IMR-90 (cell line): ENCODE results near the gene DENND5A. TPM values are rescaled to one million over a fixed set of nuclear protein-coding genes. Genes with fewer than 3 reads are reported as not detected.

Experiments used
- ATAC-seq: fragments of 200-7000 bp; cut with Tn5 transposase; 2 replicates; pipeline ENCODE4 v1.9.1; 2020; ENCODE audit warnings: low read depth, mild to moderate bottlenecking, moderate library complexity
- BruUV-seq: library from RNA; stranded (reverse); fragments of 400-500 nt; replicated peaks from 2 replicates; lab custom pipeline; 2021; lab: Mats Ljungman, UMichigan
- CTCF ChIA-PET: fragments of 300-600 bp; formaldehyde crosslinking; extraction: SDS; loops from one replicate; lab custom pipeline; 2021; ENCODE audit warnings: antibody characterized with exemption; lab: Yijun Ruan, JAX
- POLR2A ChIA-PET: fragments of 300-600 bp; sonication (Branson Sonifier 250); formaldehyde crosslinking; loops from one replicate; lab custom pipeline; 2022; ENCODE audit warnings: antibody characterized with exemption; ENCODE audit not compliant: unreplicated experiment; lab: Charles Lee
- DNase-seq: peaks from one replicate; pipeline ENCODE4 v3.0.0; 2013
- H2AFZ ChIP-seq: replicated peaks from 2 replicates; pipeline ENCODE3; 2013; ENCODE audit warnings: low read length, mild to moderate bottlenecking; ENCODE audit not compliant: poor library complexity
- H2AK5ac ChIP-seq: 2 replicates; pipeline ENCODE4 v1.6.1; 2013; ENCODE audit warnings: low read depth, low read length, inconsistent platforms
- H2AK9ac ChIP-seq: replicated peaks from 2 replicates; pipeline ENCODE3; 2013; ENCODE audit warnings: mild to moderate bottlenecking, low read depth, low read length, moderate library complexity; ENCODE audit not compliant: poor library complexity
- H2BK120ac ChIP-seq: 2 replicates; pipeline ENCODE4 v1.6.1; 2013; ENCODE audit warnings: low read depth, low read length, inconsistent platforms
- H2BK15ac ChIP-seq: 3 replicates; pipeline ENCODE4 v1.6.1; 2013; ENCODE audit warnings: low read depth, low read length, inconsistent platforms
- H2BK20ac ChIP-seq: 2 replicates; pipeline ENCODE4 v1.6.1; 2013; ENCODE audit warnings: low read depth, mild to moderate bottlenecking, inconsistent platforms, low read length, moderate library complexity
- H2BK5ac ChIP-seq: 2 replicates; pipeline ENCODE4 v1.6.1; 2013; ENCODE audit warnings: mild to moderate bottlenecking, low read depth, low read length, inconsistent platforms; ENCODE audit not compliant: poor library complexity, severe bottlenecking
- H3K14ac ChIP-seq: replicated peaks from 2 replicates; pipeline ENCODE4 v1.6.1; 2013; ENCODE audit warnings: low read depth, low read length, inconsistent platforms
- H3K18ac ChIP-seq: 2 replicates; pipeline ENCODE4 v1.6.1; 2013; ENCODE audit warnings: low read depth, low read length, control low read depth
- H3K23ac ChIP-seq: 2 replicates; pipeline ENCODE4 v1.6.1; 2013; ENCODE audit warnings: low read depth, low read length, inconsistent platforms
- H3K27ac ChIP-seq: 2 replicates; pipeline ENCODE4 v1.5.1; 2013; ENCODE audit warnings: mild to moderate bottlenecking, control low read depth, low read length; ENCODE audit not compliant: insufficient read depth
- H3K27me3 ChIP-seq: 2 replicates; pipeline ENCODE4 v1.6.1; 2013; ENCODE audit warnings: low read length; ENCODE audit not compliant: control insufficient read depth, insufficient read depth
- H3K36me3 ChIP-seq: 2 replicates; pipeline ENCODE4 v1.6.1; 2013; ENCODE audit warnings: low read length, mixed read lengths; ENCODE audit not compliant: control insufficient read depth, insufficient read depth
- H3K4ac ChIP-seq: 2 replicates; pipeline ENCODE4 v1.6.1; 2013; ENCODE audit warnings: low read depth, low read length, inconsistent platforms
- H3K4me1 ChIP-seq: 2 replicates; pipeline ENCODE4 v1.6.1; 2013; ENCODE audit warnings: low read length, mixed read lengths; ENCODE audit not compliant: control insufficient read depth, insufficient read depth
- H3K4me2 ChIP-seq: 2 replicates; pipeline ENCODE4 v1.6.1; 2013; ENCODE audit warnings: low read depth, mild to moderate bottlenecking, control low read depth, low read length, moderate library complexity
- H3K4me3 ChIP-seq: 2 replicates; pipeline ENCODE4 v1.5.1; 2013; ENCODE audit warnings: low read depth, mild to moderate bottlenecking, control low read depth, low read length, moderate library complexity; ENCODE audit not compliant: insufficient read depth
- H3K56ac ChIP-seq: 2 replicates; pipeline ENCODE4 v1.6.1; 2013; ENCODE audit warnings: low read length, inconsistent platforms; ENCODE audit not compliant: insufficient read depth; ENCODE audit errors: extremely low read depth
- H3K79me1 ChIP-seq, 2 experiments: 2 replicates each; pipeline ENCODE4 v1.6.1; 2013; ENCODE audit warnings: low read length in 2 of 2, inconsistent platforms in 1 of 2, low read depth in 1 of 2
- H3K9ac ChIP-seq: 2 replicates; pipeline ENCODE4 v1.6.1; 2013; ENCODE audit warnings: low read depth, low read length, control low read depth
- H3K9me1 ChIP-seq: 2 replicates; pipeline ENCODE4 v1.6.1; 2013; ENCODE audit warnings: low read length, inconsistent platforms; ENCODE audit not compliant: insufficient read depth
- H3K9me3 ChIP-seq: 2 replicates; pipeline ENCODE4 v1.6.1; 2013; ENCODE audit warnings: low read length; ENCODE audit not compliant: control insufficient read depth, insufficient read depth
- H4K20me1 ChIP-seq: 2 replicates; pipeline ENCODE4 v1.6.1; 2013; ENCODE audit warnings: low read length, inconsistent platforms; ENCODE audit not compliant: insufficient read depth
- H4K5ac ChIP-seq: 2 replicates; pipeline ENCODE4 v1.6.1; 2013; ENCODE audit warnings: mild to moderate bottlenecking, low read depth, low read length, control low read depth
- H4K8ac ChIP-seq, 2 experiments: 2 replicates each; pipeline ENCODE4 v1.6.1; 2013; ENCODE audit warnings: low read depth in 2 of 2, low read length in 2 of 2, control low read depth in 1 of 2, inconsistent platforms in 1 of 2
- H4K91ac ChIP-seq: 2 replicates; pipeline ENCODE4 v1.6.1; 2013; ENCODE audit warnings: low read depth, low read length, inconsistent platforms; ENCODE audit not compliant: insufficient read depth
- BHLHE40 ChIP-seq: fragments of 150-350 bp; IDR thresholded peaks from 2 replicates; pipeline ENCODE4 v1.6.1; 2016; ENCODE audit warnings: mild to moderate bottlenecking, low read depth, low read length
- CEBPB ChIP-seq: IDR thresholded peaks from 2 replicates; pipeline ENCODE4 v1.6.1; 2012; ENCODE audit warnings: low read depth, low read length, improper control_type of control experiment
- MAFK ChIP-seq: IDR thresholded peaks from 2 replicates; pipeline ENCODE4 v1.6.1; 2012; ENCODE audit warnings: low read depth, low read length, improper control_type of control experiment
- MXI1 ChIP-seq: IDR thresholded peaks from 2 replicates; pipeline ENCODE4 v1.6.1; 2012; ENCODE audit warnings: low read depth, mild to moderate bottlenecking, low read length, moderate library complexity, borderline replicate concordance
- NFE2L2 ChIP-seq: fragments of 150-350 bp; IDR thresholded peaks from 2 replicates; pipeline ENCODE4 v1.6.1; 2016; ENCODE audit warnings: low read depth, mild to moderate bottlenecking, low read length
- POLR2A ChIP-seq: IDR thresholded peaks from 2 replicates; pipeline ENCODE4 v1.6.1; 2012; ENCODE audit warnings: mild to moderate bottlenecking, low read depth, low read length
- RCOR1 ChIP-seq: IDR thresholded peaks from 2 replicates; pipeline ENCODE4 v1.6.1; 2012; ENCODE audit warnings: mild to moderate bottlenecking, low read length, improper control_type of control experiment; ENCODE audit not compliant: insufficient replicate concordance
- RFX5 ChIP-seq: IDR thresholded peaks from 2 replicates; pipeline ENCODE4 v1.8.0; 2012; ENCODE audit warnings: low read depth, mild to moderate bottlenecking, low read length, moderate library complexity
- SMC3 ChIP-seq: fragments of 150-350 bp; IDR thresholded peaks from 2 replicates; pipeline ENCODE4 v1.6.1; 2016; ENCODE audit warnings: low read depth, mild to moderate bottlenecking, antibody characterized with exemption, low read length, moderate library complexity
- USF2 ChIP-seq: fragments of 150-350 bp; IDR thresholded peaks from 2 replicates; pipeline ENCODE4 v1.6.1; 2017; ENCODE audit warnings: mild to moderate bottlenecking, antibody characterized with exemption, low read length, low read depth
- WGBS, 2 experiments: methylation state at CpG; one replicate each; pipeline versions ENCODE4 v1.1.5 to v1.1.7; 2013; ENCODE audit warnings: missing lambda C conversion rate in 2 of 2; ENCODE audit not compliant: insufficient read length in 1 of 2; ENCODE audit errors: extremely low coverage in 2 of 2; 5-methylcytosine and 5-hydroxymethylcytosine counted together
- dilution Hi-C: fragments of 300-500 bp; cut with HindIII; formaldehyde crosslinking; loops from one replicate; pipeline ENCODE4 v1.14.3; 2018; ENCODE audit warnings: low sequenced_read_pairs; ENCODE audit not compliant: unreplicated experiment
- in situ Hi-C: fragments of 300-500 bp; cut with MboI; formaldehyde crosslinking; loops from 3 replicates; pipeline ENCODE4 v1.14.3; 2019; ENCODE audit warnings: low sequenced_read_pairs, inconsistent platforms, mixed read lengths
- intact Hi-C: fragments of 100-400 bp; cut with micrococcal nuclease; formaldehyde crosslinking; loops from 2 replicates; pipeline ENCODE4 v1.10.0; 2022
- polyA plus RNA-seq, 3 experiments: library from polyadenylated mRNA; depleted of rRNA; stranded (reverse); fragments of >200 nt; gene quantifications; 2 replicates each; pipeline ENCODE4 v1.2.3, GENCODE V29; 2012; ENCODE audit warnings: low replicate concordance in 1 of 3
- total RNA-seq: library from RNA; depleted of rRNA; stranded (reverse); fragments of >200 nt; gene quantifications from 2 replicates; pipeline ENCODE4 v1.2.3, GENCODE V29; 2012

The DENND5A gene
- total and polyA plus RNA-seq, 2 of the 4 experiments (the other 2 are of a cell fraction) = 179 to 192 TPM

GRCh38 chr11:9109858-9110731, 155.1 kb downstream of the DENND5A start (continued):
- no peak for TF ChIP-seq CEBPB
- TF ChIP-seq MAFK = no peak

GRCh38 chr11:9104580-9104979, 160.6 kb downstream of the DENND5A start:
- Histone ChIP-seq H3K4ac (no peak overlapping the region), H4K8ac (no peak overlapping the region), H3K9ac (no peak overlapping the region), H3K79me1 (no peaks in the 10 kb centered on the region), H2BK5ac (no peak overlapping the region), H3K23ac (no peak overlapping the region), H2AFZ (no peak overlapping the region), H3K14ac (no peak overlapping the region), H2AK9ac (no peak overlapping the region), H3K18ac (no peak overlapping the region), H2AK5ac (no peak overlapping the region), H3K27me3 (no peaks in the 10 kb centered on the region), H4K91ac (no peak overlapping the region), H3K56ac (no peak overlapping the region), H2BK15ac (no peak overlapping the region), H3K4me2 (no peak overlapping the region), H3K4me1 (no peaks in the 10 kb centered on the region), H4K20me1 (no peaks in the 10 kb centered on the region), H3K36me3 (no peaks in the 10 kb centered on the region), H4K5ac (no peak overlapping the region), H2BK120ac (no peak overlapping the region), H3K9me1 (peaks cover 2% of the 10 kb centered on the region; the same call in 1 of the 2 replicates), H3K4me3 (no peak overlapping the region), H3K9me3 (no peaks in the 10 kb centered on the region), H3K27ac (no peak overlapping the region), H2BK20ac (no peak overlapping the region)
- dilution Hi-C loops (no loop called here), in situ Hi-C loops (loop anchor here (25.0 kb wide), 1 partner anchor 867 kb away; no protein-coding TSS in a partner anchor), intact Hi-C loops (no loop called here)
- POLR2A ChIA-PET = no interaction called here
- CTCF ChIA-PET = no interaction called here
- WGBS, 2 experiments = 100% methylated on average over 1 of the region's 7 CpGs; no CpG with 5 or more reads in 1 of the 2 experiments
- DNase-seq (no peak), ATAC-seq (no peak)
- no TSS peak for BruUV-seq
- no peak for TF ChIP-seq MAFK
- no peak for TF ChIP-seq POLR2A
- TF ChIP-seq CEBPB = no peak
- no peak for TF ChIP-seq RFX5
- no peak for TF ChIP-seq RCOR1
- TF ChIP-seq NFE2L2 = no peak
- no peak for TF ChIP-seq BHLHE40
- no peak for TF ChIP-seq SMC3
- no peak for TF ChIP-seq MXI1
- no peak for TF ChIP-seq USF2
